CD8-positive, alpha-beta memory T cell (primary cell): ENCODE data around the gene OSBPL10. TPM values are rescaled to one million over a fixed set of nuclear protein-coding genes. Genes with fewer than 3 reads are reported as not detected.

Source experiments
- CTCF ChIA-PET: fragments of 350-600 bp; sonication (Branson Sonifier 250); formaldehyde crosslinking; loops from one replicate; lab custom pipeline; 2021; ENCODE audit warnings: antibody characterized with exemption; lab: Charles Lee
- POLR2A ChIA-PET: fragments of 350-600 bp; sonication (Branson Sonifier 250); formaldehyde crosslinking; loops from one replicate; lab custom pipeline; 2021; ENCODE audit warnings: antibody characterized with exemption; lab: Charles Lee
- DNase-seq, 5 donors: peaks; one replicate each; pipeline versions ENCODE4 v3.0.0 to v3.0.0-alpha.2; 2020 to 2022; ENCODE audit warnings: mixed read lengths in 1 of 5
- H3K27ac ChIP-seq: one replicate; pipeline ENCODE4 v1.7.0; 2013; ENCODE audit warnings: low read depth, mild to moderate bottlenecking, low read length, moderate library complexity
- H3K27me3 ChIP-seq: 2 replicates; pipeline ENCODE4 v1.7.0; 2013; ENCODE audit warnings: low read length, mild to moderate bottlenecking; ENCODE audit not compliant: insufficient read depth, poor library complexity, severe bottlenecking
- H3K36me3 ChIP-seq: 2 replicates; pipeline ENCODE4 v1.7.0; 2013; ENCODE audit warnings: mild to moderate bottlenecking, low read length, moderate library complexity; ENCODE audit not compliant: insufficient read depth
- H3K4me1 ChIP-seq: 2 replicates; pipeline ENCODE4 v1.7.0; 2013; ENCODE audit warnings: mild to moderate bottlenecking, low read length, moderate library complexity; ENCODE audit not compliant: insufficient read depth
- H3K4me3 ChIP-seq: 2 replicates; pipeline ENCODE4 v1.7.0; 2013; ENCODE audit warnings: mild to moderate bottlenecking, low read length
- H3K9me3 ChIP-seq: 2 replicates; pipeline ENCODE4 v1.7.0; 2013; ENCODE audit warnings: mild to moderate bottlenecking, low read length
- H3K27ac Mint-ChIP-seq, 8 donors: one replicate each; pipeline ENCODE4 v1.8.0; 2020 to 2021; ENCODE audit warnings: mixed read lengths in 8 of 8, mild to moderate bottlenecking in 6 of 8, inconsistent platforms in 3 of 8, moderate library complexity in 3 of 8
- H3K27me3 Mint-ChIP-seq, 2 donors: one replicate each; pipeline ENCODE4 v1.8.0; 2020 to 2021; ENCODE audit warnings: mixed read lengths in 2 of 2, mild to moderate bottlenecking in 1 of 2, moderate library complexity in 1 of 2
- H3K36me3 Mint-ChIP-seq, 3 donors: one replicate each; pipeline ENCODE4 v1.8.0; 2020 to 2021; ENCODE audit warnings: mixed read lengths in 3 of 3, inconsistent platforms in 1 of 3, mild to moderate bottlenecking in 1 of 3
- H3K4me1 Mint-ChIP-seq, 3 donors: one replicate each; pipeline ENCODE4 v1.8.0; 2020 to 2021; ENCODE audit warnings: mixed read lengths in 3 of 3, inconsistent platforms in 1 of 3, mild to moderate bottlenecking in 1 of 3
- H3K4me3 Mint-ChIP-seq, 7 donors: one replicate each; pipeline ENCODE4 v1.8.0; 2020 to 2021; ENCODE audit warnings: mixed read lengths in 7 of 7, mild to moderate bottlenecking in 6 of 7, moderate library complexity in 4 of 7, inconsistent platforms in 2 of 7
- H3K9me3 Mint-ChIP-seq, 5 donors: one replicate each; pipeline ENCODE4 v1.8.0; 2020 to 2022; ENCODE audit warnings: mixed read lengths in 5 of 5, mild to moderate bottlenecking in 3 of 5, moderate library complexity in 2 of 5, inconsistent platforms in 1 of 5
- polyA plus RNA-seq: library from polyadenylated mRNA; unstranded; fragments of 300-500 nt; fragmentation: Illumina TruSeq; gene quantifications from one replicate; pipeline ENCODE4 v1.2.3, GENCODE V29; 2021
- total RNA-seq, 2 experiments: library from RNA; stranded (reverse); gene quantifications; one replicate each; pipeline ENCODE4 v1.2.3, GENCODE V29; 2021

Gene OSBPL10
- total and polyA plus RNA-seq, 3 experiments from 2014 or later = 0.12 to 3.0 (median 2.6) TPM

DNA sequence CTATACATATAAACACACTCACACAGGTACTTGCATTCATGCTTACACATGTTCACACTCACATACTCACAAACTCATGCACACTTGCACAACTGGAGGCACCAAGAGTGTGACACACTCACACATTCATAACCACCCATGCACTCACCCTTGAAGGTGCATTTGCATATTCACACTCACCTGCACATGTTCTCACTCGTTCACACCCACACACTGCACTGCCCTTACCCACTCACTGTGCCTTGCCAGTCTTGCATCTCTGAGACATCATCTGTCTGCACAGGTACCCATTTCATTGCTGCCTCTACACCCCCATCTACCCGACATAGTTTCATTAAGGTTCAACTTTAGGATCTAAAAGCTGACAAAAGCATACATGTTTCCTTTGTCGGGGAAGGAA lies 95.8 kb downstream of the OSBPL10 start:
- H3K27ac Mint-ChIP-seq = no peak overlapping the region
- CTCF ChIA-PET = no interaction called here
- peaks cover 13 to 47% of the 10 kb centered on the region in 2 donors for H3K27me3 Mint-ChIP-seq
- H3K4me1 Mint-ChIP-seq = no peaks in the 10 kb centered on the region
- POLR2A ChIA-PET = no interaction called here
- H3K4me1 ChIP-seq = no peaks in the 10 kb centered on the region
- no peak overlapping the region for H3K4me3 Mint-ChIP-seq
- no peak overlapping the region for H3K27ac ChIP-seq
- H3K4me3 ChIP-seq = no peak overlapping the region
- H3K9me3 ChIP-seq = no peaks in the 10 kb centered on the region
- DNase-seq = no peak
- H3K27me3 ChIP-seq = no peaks in the 10 kb centered on the region
- no peaks in the 10 kb centered on the region for H3K9me3 Mint-ChIP-seq
- H3K36me3 ChIP-seq = no peaks in the 10 kb centered on the region
- no peaks in the 10 kb centered on the region for H3K36me3 Mint-ChIP-seq

DNA sequence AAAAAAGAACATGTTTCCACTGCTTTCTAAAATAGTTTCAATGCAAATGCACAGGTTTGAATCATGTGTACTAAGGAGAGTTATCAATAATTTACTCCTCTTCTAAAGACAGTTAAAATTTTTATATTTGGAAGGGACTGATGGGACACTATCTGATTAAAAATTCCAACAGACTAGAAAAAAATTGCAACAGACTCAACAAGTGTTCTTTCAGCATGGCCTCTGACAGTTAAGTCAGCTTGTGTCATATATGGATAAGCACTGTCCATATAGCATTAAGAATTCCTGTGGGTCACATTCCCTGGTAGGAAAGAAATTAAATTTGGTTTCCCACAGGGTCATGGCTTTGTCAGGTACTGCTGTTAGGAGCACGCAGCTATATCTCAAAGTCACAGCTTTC lies 96.8 kb downstream of the OSBPL10 start:
- POLR2A ChIA-PET = no interaction called here
- Histone ChIP-seq H3K4me3 (no peak overlapping the region), H3K9me3 (no peaks in the 10 kb centered on the region), H3K36me3 (no peaks in the 10 kb centered on the region), H3K4me1 (no peaks in the 10 kb centered on the region), H3K27ac (no peak overlapping the region), H3K27me3 (no peaks in the 10 kb centered on the region)
- Mint-ChIP-seq H3K36me3 (no peaks in the 10 kb centered on the region), H3K27me3 (peaks cover 13 to 42% of the 10 kb centered on the region in 2 donors), H3K9me3 (no peaks in the 10 kb centered on the region), H3K27ac (no peak overlapping the region), H3K4me3 (no peak overlapping the region), H3K4me1 (no peaks in the 10 kb centered on the region)
- no peak for DNase-seq
- CTCF ChIA-PET = no interaction called here

DNA sequence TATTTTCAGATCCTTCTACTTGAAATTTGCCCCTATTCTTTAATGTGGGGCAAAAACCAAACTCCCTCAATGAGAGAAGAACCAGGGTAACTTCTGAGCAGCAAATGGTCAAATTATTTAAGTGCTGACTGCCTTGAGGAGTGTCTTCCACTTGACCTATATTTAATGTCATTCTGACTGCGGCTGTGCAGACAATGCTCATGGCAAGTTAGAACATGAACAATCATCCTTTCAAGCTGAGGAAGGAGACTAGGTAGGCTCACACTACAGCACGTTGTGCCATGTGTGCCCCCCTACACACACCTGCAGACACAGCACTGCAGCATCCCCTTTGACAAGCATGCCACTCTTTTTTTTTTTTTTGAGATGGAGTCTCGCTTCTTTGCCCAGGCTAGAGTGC lies 98.2 kb downstream of the OSBPL10 start:
- no peaks in the 10 kb centered on the region for H3K4me1 Mint-ChIP-seq
- H3K4me1 ChIP-seq = no peaks in the 10 kb centered on the region
- H3K27me3 Mint-ChIP-seq = peaks cover 13 to 33% of the 10 kb centered on the region in 2 donors
- H3K27ac Mint-ChIP-seq = no peak overlapping the region
- ChIA-PET CTCF (no interaction called here), POLR2A (no interaction called here)
- no peaks in the 10 kb centered on the region for H3K36me3 ChIP-seq
- no peak overlapping the region for H3K27ac ChIP-seq
- H3K9me3 ChIP-seq = no peaks in the 10 kb centered on the region
- H3K27me3 ChIP-seq = no peaks in the 10 kb centered on the region
- no peak for DNase-seq
- H3K9me3 Mint-ChIP-seq = no peaks in the 10 kb centered on the region
- no peak overlapping the region for H3K4me3 Mint-ChIP-seq
- no peaks in the 10 kb centered on the region for H3K36me3 Mint-ChIP-seq
- H3K4me3 ChIP-seq = no peak overlapping the region

DNA sequence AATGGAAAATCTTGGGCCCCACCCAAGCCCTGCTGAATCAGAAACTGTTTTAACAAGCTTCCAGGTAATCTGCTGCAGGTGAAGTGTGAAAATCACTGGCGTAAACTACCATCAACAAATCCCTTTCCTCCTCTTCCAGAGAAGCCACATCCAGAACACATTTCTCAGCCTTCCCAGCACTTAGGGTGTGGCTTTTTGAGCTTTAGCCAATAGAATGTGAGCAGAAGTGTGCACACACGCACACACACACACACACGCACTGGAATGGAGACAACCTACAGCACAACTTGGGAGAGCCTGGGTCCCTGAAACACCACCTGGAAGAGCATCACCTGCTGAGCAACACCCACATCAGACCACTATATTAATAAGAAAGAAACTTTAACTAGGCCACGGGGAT lies 98.6 kb downstream of the OSBPL10 start:
- no peak overlapping the region for H3K27ac ChIP-seq
- no peaks in the 10 kb centered on the region for H3K9me3 ChIP-seq
- CTCF ChIA-PET = no interaction called here

DNA sequence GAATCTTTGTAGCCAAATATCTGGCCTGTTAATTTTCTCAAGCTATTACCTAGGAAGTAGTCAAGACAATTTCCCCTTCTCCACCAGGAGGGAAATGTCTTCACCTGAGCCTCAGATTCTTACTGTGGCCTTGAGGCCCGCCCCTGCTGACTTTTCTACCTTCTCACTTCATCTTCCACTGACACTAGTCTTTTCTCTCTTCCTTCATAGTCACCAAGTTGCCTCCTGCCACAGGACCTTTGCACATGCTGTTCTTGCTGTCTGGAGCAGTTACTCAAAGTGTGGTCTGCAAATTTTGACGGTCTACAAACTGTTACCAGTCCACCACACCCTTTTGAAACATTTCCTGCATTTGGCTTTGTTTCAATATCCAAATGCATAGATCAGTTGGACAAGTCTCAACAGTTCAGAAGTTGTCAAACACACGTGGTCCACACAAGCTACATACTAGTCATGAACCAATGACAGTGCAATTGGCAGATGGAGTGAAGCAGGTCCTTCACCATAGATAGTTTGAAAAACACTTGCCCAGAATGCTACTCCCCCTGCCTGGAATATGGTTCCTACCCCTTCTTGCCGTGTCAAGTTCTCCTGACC lies 100.5 kb downstream of the OSBPL10 start:
- no peak overlapping the region for H3K4me3 ChIP-seq
- no peaks in the 10 kb centered on the region for H3K4me1 ChIP-seq
- POLR2A ChIA-PET = no interaction called here
- Mint-ChIP-seq H3K36me3 (no peaks in the 10 kb centered on the region), H3K4me1 (no peaks in the 10 kb centered on the region), H3K27ac (no peak overlapping the region), H3K4me3 (no peak overlapping the region), H3K9me3 (no peaks in the 10 kb centered on the region), H3K27me3 (peaks cover 11 to 17% of the 10 kb centered on the region in 2 donors)
- H3K36me3 ChIP-seq = no peaks in the 10 kb centered on the region
- CTCF ChIA-PET = no interaction called here
- no peak overlapping the region for H3K27ac ChIP-seq
- no peaks in the 10 kb centered on the region for H3K27me3 ChIP-seq
- H3K9me3 ChIP-seq = no peaks in the 10 kb centered on the region
- no peak for DNase-seq

More for the DNA sequence above, 98.6 kb downstream of the OSBPL10 start:
- Mint-ChIP-seq H3K27me3 (peaks cover 13 to 29% of the 10 kb centered on the region in 2 donors), H3K4me1 (no peaks in the 10 kb centered on the region), H3K36me3 (no peaks in the 10 kb centered on the region), H3K27ac (no peak overlapping the region), H3K4me3 (no peak overlapping the region), H3K9me3 (no peaks in the 10 kb centered on the region)
- no peak for DNase-seq
- no peak overlapping the region for H3K4me3 ChIP-seq
- POLR2A ChIA-PET = no interaction called here
- H3K27me3 ChIP-seq = no peaks in the 10 kb centered on the region
- H3K4me1 ChIP-seq = no peaks in the 10 kb centered on the region
- H3K36me3 ChIP-seq = no peaks in the 10 kb centered on the region

DNA sequence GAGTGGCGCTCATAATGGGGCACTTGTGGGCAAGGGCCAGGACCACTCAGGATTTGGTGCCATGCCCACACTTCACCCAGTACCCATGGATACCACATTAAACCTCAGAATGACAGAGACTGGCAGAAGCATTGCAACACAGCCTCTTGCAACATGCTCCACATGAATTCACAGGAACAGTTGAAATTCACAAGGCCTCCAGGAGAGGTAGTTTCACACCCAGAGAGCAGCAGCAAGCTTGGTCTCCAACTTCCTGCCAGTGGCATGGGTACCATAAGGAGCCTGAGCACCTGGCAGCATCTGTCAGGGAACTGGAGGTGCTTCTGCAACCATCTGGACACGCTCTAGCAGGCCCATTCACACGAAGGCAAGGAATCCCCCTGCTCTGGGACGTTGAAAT lies 101.0 kb downstream of the OSBPL10 start:
- Mint-ChIP-seq H3K27ac (no peak overlapping the region), H3K27me3 (peaks cover 9 to 13% of the 10 kb centered on the region in 2 donors), H3K9me3 (no peaks in the 10 kb centered on the region), H3K36me3 (no peaks in the 10 kb centered on the region), H3K4me3 (no peak overlapping the region), H3K4me1 (no peaks in the 10 kb centered on the region)
- Histone ChIP-seq H3K9me3 (no peaks in the 10 kb centered on the region), H3K27ac (no peak overlapping the region), H3K4me1 (no peaks in the 10 kb centered on the region), H3K4me3 (no peak overlapping the region), H3K27me3 (no peaks in the 10 kb centered on the region), H3K36me3 (no peaks in the 10 kb centered on the region)
- ChIA-PET POLR2A (no interaction called here), CTCF (no interaction called here)
- no peak for DNase-seq

DNA sequence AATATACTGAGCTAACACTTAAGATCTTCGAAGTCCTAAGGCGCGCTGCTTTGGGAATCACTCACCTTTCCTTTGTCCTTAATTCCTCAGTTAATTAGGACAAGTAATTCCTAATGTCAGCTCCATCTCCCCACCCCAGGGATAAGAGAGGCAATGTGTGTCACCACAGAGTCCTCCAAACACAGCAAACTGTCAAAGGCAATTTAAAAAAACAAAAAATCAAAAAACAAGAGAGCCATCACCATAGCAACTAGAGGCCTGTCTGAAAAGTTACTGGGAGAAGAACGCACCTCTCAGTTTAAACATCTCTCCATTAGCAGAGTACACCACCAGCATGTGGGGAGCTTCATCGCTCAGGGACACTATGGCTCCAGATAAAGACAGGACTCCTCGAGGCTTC lies 101.7 kb downstream of the OSBPL10 start:
- Histone ChIP-seq H3K27ac (no peak overlapping the region), H3K36me3 (no peaks in the 10 kb centered on the region), H3K27me3 (no peaks in the 10 kb centered on the region), H3K4me3 (no peak overlapping the region), H3K9me3 (no peaks in the 10 kb centered on the region), H3K4me1 (no peaks in the 10 kb centered on the region)
- no peak for DNase-seq
- ChIA-PET CTCF (no interaction called here), POLR2A (no interaction called here)
- no peak overlapping the region for H3K27ac Mint-ChIP-seq
- H3K4me1 Mint-ChIP-seq = no peaks in the 10 kb centered on the region
- no peaks in the 10 kb centered on the region for H3K9me3 Mint-ChIP-seq
- H3K4me3 Mint-ChIP-seq = peak overlapping the region in 1 of 7 donors; percentile 4
- peaks cover 9 to 13% of the 10 kb centered on the region in 2 donors for H3K27me3 Mint-ChIP-seq
- no peaks in the 10 kb centered on the region for H3K36me3 Mint-ChIP-seq

DNA sequence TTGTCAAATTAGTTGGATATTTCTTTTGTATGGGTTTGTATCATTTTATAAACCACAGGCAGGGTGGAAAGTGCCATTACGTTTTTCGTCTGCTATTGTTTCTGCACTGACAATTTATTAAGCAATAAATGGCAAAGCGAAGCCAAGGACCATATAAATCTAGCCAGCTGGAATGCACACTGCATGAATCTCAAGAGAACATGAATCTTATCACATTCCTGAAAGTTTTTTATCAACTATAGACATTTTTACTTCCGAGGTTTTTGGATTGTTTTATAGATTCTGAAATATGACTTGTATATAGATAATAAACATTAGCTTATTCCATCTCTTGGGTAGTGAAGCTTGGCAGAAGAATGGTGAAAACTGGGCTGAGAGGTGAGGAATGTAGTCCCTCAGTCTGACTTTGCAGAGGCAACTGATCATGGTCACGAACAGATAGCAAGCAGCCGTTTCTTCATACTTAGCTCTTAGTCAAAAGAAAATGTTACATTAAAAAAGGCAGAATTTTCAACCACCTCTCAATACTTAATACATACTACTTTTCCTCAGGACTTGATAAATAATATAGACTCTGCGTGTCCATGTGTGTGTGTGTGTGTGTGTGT lies 102.7 kb downstream of the OSBPL10 start:
- Histone ChIP-seq H3K36me3 (no peaks in the 10 kb centered on the region), H3K4me1 (no peaks in the 10 kb centered on the region), H3K27me3 (no peaks in the 10 kb centered on the region), H3K4me3 (no peak overlapping the region), H3K27ac (no peak overlapping the region), H3K9me3 (no peaks in the 10 kb centered on the region)
- Mint-ChIP-seq H3K4me1 (no peaks in the 10 kb centered on the region), H3K36me3 (no peaks in the 10 kb centered on the region), H3K27ac (no peak overlapping the region), H3K27me3 (peaks cover 7 to 8% of the 10 kb centered on the region in 2 donors), H3K4me3 (no peak overlapping the region), H3K9me3 (no peaks in the 10 kb centered on the region)
- DNase-seq = no peak
- ChIA-PET POLR2A (no interaction called here), CTCF (no interaction called here)
